ENCODE results near the gene SLC16A3. TPM values are rescaled to one million over a fixed set of nuclear protein-coding genes. Genes with fewer than 3 reads are reported as not detected.

Gene SLC16A3
- total and polyA plus RNA-seq, 2 experiments from 2014 or later: 3.5 to 10.6 TPM

DNA sequence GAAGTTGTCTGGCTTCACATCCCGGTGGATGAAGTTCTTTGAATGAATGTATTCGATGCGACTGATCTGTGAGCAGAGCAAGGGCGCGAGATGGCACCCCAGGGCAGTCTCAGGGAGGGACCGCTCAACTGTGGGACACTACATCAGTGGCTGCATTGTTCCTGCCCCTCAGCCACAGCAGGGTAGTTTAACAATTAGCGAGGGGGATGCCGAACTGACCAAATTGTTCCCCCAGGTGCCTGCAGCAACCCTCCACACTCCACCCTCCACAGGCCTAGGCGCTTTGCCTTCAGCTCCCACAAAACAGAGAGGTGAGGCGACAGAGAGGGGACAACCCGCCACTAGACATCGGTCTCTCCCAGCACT lies 24.3 kb downstream of the SLC16A3 start:
- no peaks in the 10 kb centered on the region for H3K9me2 ChIP-seq (ENCODE audit: insufficient read depth)
- no peak overlapping the region for H3K4me2 ChIP-seq
- ATAC-seq (no peak), DNase-seq (ENCODE audit: low spot score) (no peak)
- Mint-ChIP-seq H3K9me3 (peaks cover 7% of the 10 kb centered on the region; the same call in 2 of the 3 replicates), H3K36me3 (ENCODE audit: low read depth) (peaks cover 79% of the 10 kb centered on the region), H3K4me3 (no peak overlapping the region), H3K27me3 (ENCODE audit: insufficient read depth, low read depth, poor library complexity) (peaks cover 9% of the 10 kb centered on the region), H3K27ac (no peak overlapping the region), H3K4me1 (no peaks in the 10 kb centered on the region; the same call in 2 of the 3 replicates)
- no peak overlapping the region for H3K4me3 ChIP-seq
- H3K79me2 ChIP-seq (replicated peaks; ENCODE audit: insufficient read depth): peaks cover 63% of the 10 kb centered on the region
- H3K27me3 ChIP-seq (ENCODE audit: insufficient read depth): no peaks in the 10 kb centered on the region
- no peak overlapping the region for H3K27ac ChIP-seq (ENCODE audit: low read depth)
- no peaks in the 10 kb centered on the region for H3K4me1 ChIP-seq (ENCODE audit: insufficient read depth)
- no peak overlapping the region for H2AFZ ChIP-seq
- peaks cover 10% of the 10 kb centered on the region for H3F3A ChIP-seq (replicated peaks; ENCODE audit: low read depth)
- peaks cover 48% of the 10 kb centered on the region for H4K20me1 ChIP-seq (replicated peaks; ENCODE audit: insufficient read depth)
- H3K36me3 ChIP-seq (ENCODE audit: insufficient read depth): peaks cover 56% of the 10 kb centered on the region
- TF ChIP-seq NANOG (IDR thresholded peaks at IDR 0.05; ENCODE audit: borderline replicate concordance) (no peak), EZH2phosphoT487 (IDR thresholded peaks at IDR 0.05; ENCODE audit: unreplicated experiment) (no peak), JUNB (IDR thresholded peaks at IDR 0.05; ENCODE audit: unreplicated experiment) (no peak), CREB1 (CRISPR knock-in tag; IDR thresholded peaks at IDR 0.05; ENCODE audit: low read depth) (no peak), POLR2AphosphoS5 (IDR thresholded peaks at IDR 0.05; ENCODE audit: low read depth) (no peak), ZNF114 (CRISPR knock-in tag; IDR thresholded peaks at IDR 0.05) (no peak), EZH2 (IDR thresholded peaks at IDR 0.05; ENCODE audit: low read depth, unreplicated experiment) (no peak), STAT1 (IDR thresholded peaks at IDR 0.05; ENCODE audit: unreplicated experiment) (no peak), ZNF331 (CRISPR knock-in tag; IDR thresholded peaks at IDR 0.05; ENCODE audit: low read depth) (no peak)
- TF ChIP-seq, protein P1, sequence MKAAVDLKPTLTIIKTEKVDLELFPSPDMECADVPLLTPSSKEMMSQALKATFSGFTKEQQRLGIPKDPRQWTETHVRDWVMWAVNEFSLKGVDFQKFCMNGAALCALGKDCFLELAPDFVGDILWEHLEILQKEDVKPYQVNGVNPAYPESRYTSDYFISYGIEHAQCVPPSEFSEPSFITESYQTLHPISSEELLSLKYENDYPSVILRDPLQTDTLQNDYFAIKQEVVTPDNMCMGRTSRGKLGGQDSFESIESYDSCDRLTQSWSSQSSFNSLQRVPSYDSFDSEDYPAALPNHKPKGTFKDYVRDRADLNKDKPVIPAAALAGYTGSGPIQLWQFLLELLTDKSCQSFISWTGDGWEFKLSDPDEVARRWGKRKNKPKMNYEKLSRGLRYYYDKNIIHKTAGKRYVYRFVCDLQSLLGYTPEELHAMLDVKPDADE (IDR thresholded peaks at IDR 0.05): no peak
- TF ChIP-seq, protein P2, sequence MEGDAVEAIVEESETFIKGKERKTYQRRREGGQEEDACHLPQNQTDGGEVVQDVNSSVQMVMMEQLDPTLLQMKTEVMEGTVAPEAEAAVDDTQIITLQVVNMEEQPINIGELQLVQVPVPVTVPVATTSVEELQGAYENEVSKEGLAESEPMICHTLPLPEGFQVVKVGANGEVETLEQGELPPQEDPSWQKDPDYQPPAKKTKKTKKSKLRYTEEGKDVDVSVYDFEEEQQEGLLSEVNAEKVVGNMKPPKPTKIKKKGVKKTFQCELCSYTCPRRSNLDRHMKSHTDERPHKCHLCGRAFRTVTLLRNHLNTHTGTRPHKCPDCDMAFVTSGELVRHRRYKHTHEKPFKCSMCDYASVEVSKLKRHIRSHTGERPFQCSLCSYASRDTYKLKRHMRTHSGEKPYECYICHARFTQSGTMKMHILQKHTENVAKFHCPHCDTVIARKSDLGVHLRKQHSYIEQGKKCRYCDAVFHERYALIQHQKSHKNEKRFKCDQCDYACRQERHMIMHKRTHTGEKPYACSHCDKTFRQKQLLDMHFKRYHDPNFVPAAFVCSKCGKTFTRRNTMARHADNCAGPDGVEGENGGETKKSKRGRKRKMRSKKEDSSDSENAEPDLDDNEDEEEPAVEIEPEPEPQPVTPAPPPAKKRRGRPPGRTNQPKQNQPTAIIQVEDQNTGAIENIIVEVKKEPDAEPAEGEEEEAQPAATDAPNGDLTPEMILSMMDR (conservative IDR thresholded peaks at IDR 0.05; ENCODE audit: low read depth in 2 of 2): no peak
- TF ChIP-seq, protein P3, sequence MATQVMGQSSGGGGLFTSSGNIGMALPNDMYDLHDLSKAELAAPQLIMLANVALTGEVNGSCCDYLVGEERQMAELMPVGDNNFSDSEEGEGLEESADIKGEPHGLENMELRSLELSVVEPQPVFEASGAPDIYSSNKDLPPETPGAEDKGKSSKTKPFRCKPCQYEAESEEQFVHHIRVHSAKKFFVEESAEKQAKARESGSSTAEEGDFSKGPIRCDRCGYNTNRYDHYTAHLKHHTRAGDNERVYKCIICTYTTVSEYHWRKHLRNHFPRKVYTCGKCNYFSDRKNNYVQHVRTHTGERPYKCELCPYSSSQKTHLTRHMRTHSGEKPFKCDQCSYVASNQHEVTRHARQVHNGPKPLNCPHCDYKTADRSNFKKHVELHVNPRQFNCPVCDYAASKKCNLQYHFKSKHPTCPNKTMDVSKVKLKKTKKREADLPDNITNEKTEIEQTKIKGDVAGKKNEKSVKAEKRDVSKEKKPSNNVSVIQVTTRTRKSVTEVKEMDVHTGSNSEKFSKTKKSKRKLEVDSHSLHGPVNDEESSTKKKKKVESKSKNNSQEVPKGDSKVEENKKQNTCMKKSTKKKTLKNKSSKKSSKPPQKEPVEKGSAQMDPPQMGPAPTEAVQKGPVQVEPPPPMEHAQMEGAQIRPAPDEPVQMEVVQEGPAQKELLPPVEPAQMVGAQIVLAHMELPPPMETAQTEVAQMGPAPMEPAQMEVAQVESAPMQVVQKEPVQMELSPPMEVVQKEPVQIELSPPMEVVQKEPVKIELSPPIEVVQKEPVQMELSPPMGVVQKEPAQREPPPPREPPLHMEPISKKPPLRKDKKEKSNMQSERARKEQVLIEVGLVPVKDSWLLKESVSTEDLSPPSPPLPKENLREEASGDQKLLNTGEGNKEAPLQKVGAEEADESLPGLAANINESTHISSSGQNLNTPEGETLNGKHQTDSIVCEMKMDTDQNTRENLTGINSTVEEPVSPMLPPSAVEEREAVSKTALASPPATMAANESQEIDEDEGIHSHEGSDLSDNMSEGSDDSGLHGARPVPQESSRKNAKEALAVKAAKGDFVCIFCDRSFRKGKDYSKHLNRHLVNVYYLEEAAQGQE (IDR thresholded peaks at IDR 0.05; ENCODE audit: unreplicated experiment): no peak
- TF ChIP-seq, protein P4, sequence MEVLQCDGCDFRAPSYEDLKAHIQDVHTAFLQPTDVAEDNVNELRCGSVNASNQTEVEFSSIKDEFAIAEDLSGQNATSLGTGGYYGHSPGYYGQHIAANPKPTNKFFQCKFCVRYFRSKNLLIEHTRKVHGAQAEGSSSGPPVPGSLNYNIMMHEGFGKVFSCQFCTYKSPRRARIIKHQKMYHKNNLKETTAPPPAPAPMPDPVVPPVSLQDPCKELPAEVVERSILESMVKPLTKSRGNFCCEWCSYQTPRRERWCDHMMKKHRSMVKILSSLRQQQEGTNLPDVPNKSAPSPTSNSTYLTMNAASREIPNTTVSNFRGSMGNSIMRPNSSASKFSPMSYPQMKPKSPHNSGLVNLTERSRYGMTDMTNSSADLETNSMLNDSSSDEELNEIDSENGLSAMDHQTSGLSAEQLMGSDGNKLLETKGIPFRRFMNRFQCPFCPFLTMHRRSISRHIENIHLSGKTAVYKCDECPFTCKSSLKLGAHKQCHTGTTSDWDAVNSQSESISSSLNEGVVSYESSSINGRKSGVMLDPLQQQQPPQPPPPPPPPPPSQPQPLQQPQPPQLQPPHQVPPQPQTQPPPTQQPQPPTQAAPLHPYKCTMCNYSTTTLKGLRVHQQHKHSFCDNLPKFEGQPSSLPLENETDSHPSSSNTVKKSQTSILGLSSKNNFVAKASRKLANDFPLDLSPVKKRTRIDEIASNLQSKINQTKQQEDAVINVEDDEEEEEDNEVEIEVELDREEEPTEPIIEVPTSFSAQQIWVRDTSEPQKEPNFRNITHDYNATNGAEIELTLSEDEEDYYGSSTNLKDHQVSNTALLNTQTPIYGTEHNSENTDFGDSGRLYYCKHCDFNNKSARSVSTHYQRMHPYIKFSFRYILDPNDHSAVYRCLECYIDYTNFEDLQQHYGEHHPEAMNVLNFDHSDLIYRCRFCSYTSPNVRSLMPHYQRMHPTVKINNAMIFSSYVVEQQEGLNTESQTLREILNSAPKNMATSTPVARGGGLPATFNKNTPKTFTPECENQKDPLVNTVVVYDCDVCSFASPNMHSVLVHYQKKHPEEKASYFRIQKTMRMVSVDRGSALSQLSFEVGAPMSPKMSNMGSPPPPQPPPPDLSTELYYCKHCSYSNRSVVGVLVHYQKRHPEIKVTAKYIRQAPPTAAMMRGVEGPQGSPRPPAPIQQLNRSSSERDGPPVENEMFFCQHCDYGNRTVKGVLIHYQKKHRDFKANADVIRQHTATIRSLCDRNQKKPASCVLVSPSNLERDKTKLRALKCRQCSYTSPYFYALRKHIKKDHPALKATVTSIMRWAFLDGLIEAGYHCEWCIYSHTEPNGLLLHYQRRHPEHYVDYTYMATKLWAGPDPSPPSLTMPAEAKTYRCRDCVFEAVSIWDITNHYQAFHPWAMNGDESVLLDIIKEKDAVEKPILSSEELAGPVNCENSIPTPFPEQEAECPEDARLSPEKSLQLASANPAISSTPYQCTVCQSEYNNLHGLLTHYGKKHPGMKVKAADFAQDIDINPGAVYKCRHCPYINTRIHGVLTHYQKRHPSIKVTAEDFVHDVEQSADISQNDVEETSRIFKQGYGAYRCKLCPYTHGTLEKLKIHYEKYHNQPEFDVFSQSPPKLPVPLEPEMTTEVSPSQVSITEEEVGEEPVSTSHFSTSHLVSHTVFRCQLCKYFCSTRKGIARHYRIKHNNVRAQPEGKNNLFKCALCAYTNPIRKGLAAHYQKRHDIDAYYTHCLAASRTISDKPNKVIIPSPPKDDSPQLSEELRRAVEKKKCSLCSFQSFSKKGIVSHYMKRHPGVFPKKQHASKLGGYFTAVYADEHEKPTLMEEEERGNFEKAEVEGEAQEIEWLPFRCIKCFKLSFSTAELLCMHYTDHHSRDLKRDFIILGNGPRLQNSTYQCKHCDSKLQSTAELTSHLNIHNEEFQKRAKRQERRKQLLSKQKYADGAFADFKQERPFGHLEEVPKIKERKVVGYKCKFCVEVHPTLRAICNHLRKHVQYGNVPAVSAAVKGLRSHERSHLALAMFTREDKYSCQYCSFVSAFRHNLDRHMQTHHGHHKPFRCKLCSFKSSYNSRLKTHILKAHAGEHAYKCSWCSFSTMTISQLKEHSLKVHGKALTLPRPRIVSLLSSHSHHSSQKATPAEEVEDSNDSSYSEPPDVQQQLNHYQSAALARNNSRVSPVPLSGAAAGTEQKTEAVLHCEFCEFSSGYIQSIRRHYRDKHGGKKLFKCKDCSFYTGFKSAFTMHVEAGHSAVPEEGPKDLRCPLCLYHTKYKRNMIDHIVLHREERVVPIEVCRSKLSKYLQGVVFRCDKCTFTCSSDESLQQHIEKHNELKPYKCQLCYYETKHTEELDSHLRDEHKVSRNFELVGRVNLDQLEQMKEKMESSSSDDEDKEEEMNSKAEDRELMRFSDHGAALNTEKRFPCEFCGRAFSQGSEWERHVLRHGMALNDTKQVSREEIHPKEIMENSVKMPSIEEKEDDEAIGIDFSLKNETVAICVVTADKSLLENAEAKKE (CRISPR knock-in tag; IDR thresholded peaks at IDR 0.05): no peak

Measured in GM23338 (cell line).